ENCODE data around the gene OBP2A.

The OBP2A gene

GRCh38 chr9:135573124-135573523 is 27.2 kb downstream of the OBP2A start:
- TF ChIP-seq POLR2AphosphoS5 (IDR thresholded peaks at IDR 0.05; ENCODE audit: low read depth, low read length) (no peak), REST (IDR thresholded peaks at IDR 0.05; ENCODE audit: insufficient read depth in 1 of 2, low read depth in 2 of 2, low read length in 2 of 2) (no peak), TAF1 (IDR thresholded peaks at IDR 0.05; ENCODE audit: borderline replicate concordance, insufficient read depth, low read length) (no peak), SIN3A (IDR thresholded peaks at IDR 0.05; ENCODE audit: borderline replicate concordance, insufficient read depth, low read length) (no peak), FOXP2 (optimal IDR thresholded peaks at IDR 0.05; ENCODE audit: borderline replicate concordance, extremely low read depth, extremely low read length, insufficient read depth) (no peak)

GRCh38 chr9:135574331-135574730 is 28.4 kb downstream of the OBP2A start:
- no peak for TF ChIP-seq TAF1 (IDR thresholded peaks at IDR 0.05; ENCODE audit: borderline replicate concordance, insufficient read depth, low read length)
- no peak for TF ChIP-seq POLR2AphosphoS5 (IDR thresholded peaks at IDR 0.05; ENCODE audit: low read depth, low read length)
- TF ChIP-seq REST (IDR thresholded peaks at IDR 0.05; ENCODE audit: insufficient read depth in 1 of 2, low read depth in 2 of 2, low read length in 2 of 2), result no peak
- TF ChIP-seq FOXP2 (optimal IDR thresholded peaks at IDR 0.05; ENCODE audit: borderline replicate concordance, extremely low read depth, extremely low read length, insufficient read depth), result no peak
- no peak for TF ChIP-seq SIN3A (IDR thresholded peaks at IDR 0.05; ENCODE audit: borderline replicate concordance, insufficient read depth, low read length)

GRCh38 chr9:135574943-135575342 is 29.0 kb downstream of the OBP2A start:
- no peak for TF ChIP-seq TAF1 (IDR thresholded peaks at IDR 0.05; ENCODE audit: borderline replicate concordance, insufficient read depth, low read length)
- no peak for TF ChIP-seq POLR2AphosphoS5 (IDR thresholded peaks at IDR 0.05; ENCODE audit: low read depth, low read length)
- no peak for TF ChIP-seq SIN3A (IDR thresholded peaks at IDR 0.05; ENCODE audit: borderline replicate concordance, insufficient read depth, low read length)
- no peak for TF ChIP-seq REST (IDR thresholded peaks at IDR 0.05; ENCODE audit: insufficient read depth in 1 of 2, low read depth in 2 of 2, low read length in 2 of 2)
- no peak for TF ChIP-seq FOXP2 (optimal IDR thresholded peaks at IDR 0.05; ENCODE audit: borderline replicate concordance, extremely low read depth, extremely low read length, insufficient read depth)

DNA sequence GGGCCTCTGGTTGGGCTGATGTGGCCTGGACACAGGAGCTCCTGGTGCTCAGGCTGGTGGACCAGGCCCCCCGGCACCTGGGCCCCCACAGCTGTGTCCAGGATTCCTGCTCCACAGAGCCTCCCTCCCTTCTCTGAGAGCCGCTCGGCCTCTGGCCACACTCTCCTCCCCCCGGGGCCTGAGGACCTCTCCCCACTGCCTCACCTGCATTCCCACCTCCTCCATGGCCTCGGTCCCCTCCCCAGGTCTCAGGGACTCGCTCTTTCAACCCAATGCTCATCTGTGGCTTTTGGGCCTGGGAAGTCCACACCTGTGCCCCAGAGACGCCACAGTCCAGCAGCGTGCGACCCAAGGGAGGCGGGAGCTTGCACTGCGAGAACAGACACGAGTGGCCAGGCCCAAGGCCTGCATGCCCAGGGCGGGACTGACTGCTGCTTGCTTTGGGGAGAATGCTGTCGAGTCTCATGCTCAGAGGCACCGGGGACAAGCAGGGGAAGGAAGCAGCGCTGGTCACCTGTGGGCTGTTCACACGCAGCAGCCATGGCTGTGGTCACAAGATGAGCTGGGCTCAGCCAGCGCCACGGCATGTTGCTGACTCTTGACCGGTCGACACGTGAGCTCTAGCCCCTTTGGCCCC is 30.2 kb downstream of the OBP2A start:
- TF ChIP-seq SIN3A (IDR thresholded peaks at IDR 0.05; ENCODE audit: borderline replicate concordance, insufficient read depth, low read length) (no peak), POLR2AphosphoS5 (IDR thresholded peaks at IDR 0.05; ENCODE audit: low read depth, low read length) (no peak), TAF1 (IDR thresholded peaks at IDR 0.05; ENCODE audit: borderline replicate concordance, insufficient read depth, low read length) (no peak), REST (IDR thresholded peaks at IDR 0.05; ENCODE audit: insufficient read depth in 1 of 2, low read depth in 2 of 2, low read length in 2 of 2) (no peak), FOXP2 (optimal IDR thresholded peaks at IDR 0.05; ENCODE audit: borderline replicate concordance, extremely low read depth, extremely low read length, insufficient read depth) (no peak)

Measured in PFSK-1 (cell line).